ENCODE data around the gene RPN2.

The RPN2 gene

DNA sequence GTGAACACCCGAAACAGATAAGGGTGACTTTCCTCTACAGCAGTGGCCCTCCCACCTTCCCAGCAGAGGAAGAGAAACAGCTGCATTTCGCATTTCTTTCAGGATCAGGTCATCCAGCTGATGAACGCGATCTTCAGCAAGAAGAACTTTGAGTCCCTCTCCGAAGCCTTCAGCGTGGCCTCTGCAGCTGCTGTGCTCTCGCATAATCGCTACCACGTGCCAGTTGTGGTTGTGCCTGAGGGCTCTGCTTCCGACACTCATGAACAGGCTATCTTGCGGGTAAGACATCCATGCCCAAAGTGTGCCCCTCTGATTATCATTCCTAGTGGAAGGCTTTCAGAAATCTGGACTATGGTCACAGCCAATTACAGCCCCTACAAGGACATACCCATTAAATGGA is 28.0 kb downstream of the RPN2 start:
- no peak overlapping the region for H3K4me3 ChIP-seq (ENCODE audit: low read depth, low read length)
- in situ Hi-C loops (cut with HindIII; ENCODE audit: low sequenced_read_pairs): no loop called here
- TF ChIP-seq, protein P1, sequence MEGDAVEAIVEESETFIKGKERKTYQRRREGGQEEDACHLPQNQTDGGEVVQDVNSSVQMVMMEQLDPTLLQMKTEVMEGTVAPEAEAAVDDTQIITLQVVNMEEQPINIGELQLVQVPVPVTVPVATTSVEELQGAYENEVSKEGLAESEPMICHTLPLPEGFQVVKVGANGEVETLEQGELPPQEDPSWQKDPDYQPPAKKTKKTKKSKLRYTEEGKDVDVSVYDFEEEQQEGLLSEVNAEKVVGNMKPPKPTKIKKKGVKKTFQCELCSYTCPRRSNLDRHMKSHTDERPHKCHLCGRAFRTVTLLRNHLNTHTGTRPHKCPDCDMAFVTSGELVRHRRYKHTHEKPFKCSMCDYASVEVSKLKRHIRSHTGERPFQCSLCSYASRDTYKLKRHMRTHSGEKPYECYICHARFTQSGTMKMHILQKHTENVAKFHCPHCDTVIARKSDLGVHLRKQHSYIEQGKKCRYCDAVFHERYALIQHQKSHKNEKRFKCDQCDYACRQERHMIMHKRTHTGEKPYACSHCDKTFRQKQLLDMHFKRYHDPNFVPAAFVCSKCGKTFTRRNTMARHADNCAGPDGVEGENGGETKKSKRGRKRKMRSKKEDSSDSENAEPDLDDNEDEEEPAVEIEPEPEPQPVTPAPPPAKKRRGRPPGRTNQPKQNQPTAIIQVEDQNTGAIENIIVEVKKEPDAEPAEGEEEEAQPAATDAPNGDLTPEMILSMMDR (IDR thresholded peaks at IDR 0.05; ENCODE audit: low read depth, low read length): no peak
- DNase-seq (ENCODE audit: low read depth, low spot score): no peak

DNA sequence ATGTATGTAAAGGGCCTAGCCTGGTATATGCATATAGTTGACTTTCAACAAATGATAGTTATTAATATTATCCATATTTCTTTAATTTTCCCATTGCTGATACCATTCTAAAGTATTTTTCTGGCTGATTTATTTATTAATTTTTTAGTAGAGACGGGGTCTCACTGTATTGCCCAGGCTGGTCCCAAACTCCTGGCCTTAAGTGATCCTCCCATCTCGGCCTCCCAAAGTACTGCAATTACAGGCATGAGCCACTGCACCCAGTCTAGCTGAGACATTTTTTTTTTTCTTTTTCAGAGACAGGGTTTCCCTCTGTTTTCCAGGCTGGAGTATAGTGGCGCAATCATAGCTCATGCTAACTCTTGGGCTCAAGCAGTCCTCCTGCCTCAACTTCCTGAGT is 30.1 kb downstream of the RPN2 start:
- no peak for DNase-seq (ENCODE audit: low read depth, low spot score)
- H3K4me3 ChIP-seq (ENCODE audit: low read depth, low read length): no peak overlapping the region
- in situ Hi-C loops (cut with HindIII; ENCODE audit: low sequenced_read_pairs): no loop called here
- TF ChIP-seq, protein P1 (IDR thresholded peaks at IDR 0.05; ENCODE audit: low read depth, low read length): no peak

DNA sequence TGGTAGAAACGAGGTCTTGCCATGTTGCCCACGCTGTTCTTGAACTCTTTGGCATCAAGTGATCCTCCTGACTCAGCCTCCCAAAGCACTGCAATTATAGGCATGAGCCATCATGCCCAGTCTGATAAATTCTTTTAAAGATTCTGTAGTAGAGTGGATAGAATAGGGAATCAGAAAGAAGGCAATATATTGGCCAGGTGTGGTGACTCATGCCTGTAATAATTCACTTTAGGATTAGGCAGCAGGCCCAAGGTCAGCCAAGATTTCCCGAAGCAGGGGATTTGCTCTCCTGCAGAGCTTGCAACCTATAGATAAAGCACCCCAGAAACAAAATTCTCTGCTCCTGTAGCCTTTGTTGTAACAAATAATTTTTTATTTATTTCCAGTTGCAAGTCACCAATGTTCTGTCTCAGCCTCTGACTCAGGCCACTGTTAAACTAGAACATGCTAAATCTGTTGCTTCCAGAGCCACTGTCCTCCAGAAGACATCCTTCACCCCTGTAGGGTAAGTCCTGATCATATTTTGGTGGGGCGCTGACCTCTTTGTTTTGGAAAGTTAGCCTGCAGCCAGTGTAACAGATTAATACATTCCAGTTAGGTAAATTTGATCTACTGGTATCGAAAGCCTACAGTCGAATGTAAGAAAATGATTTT is 30.7 kb downstream of the RPN2 start:
- in situ Hi-C loops (cut with HindIII; ENCODE audit: low sequenced_read_pairs): no loop called here
- H3K4me3 ChIP-seq (ENCODE audit: low read depth, low read length): no peak overlapping the region
- TF ChIP-seq, protein P1 (IDR thresholded peaks at IDR 0.05; ENCODE audit: low read depth, low read length): no peak
- no peak for DNase-seq (ENCODE audit: low read depth, low spot score)

DNA sequence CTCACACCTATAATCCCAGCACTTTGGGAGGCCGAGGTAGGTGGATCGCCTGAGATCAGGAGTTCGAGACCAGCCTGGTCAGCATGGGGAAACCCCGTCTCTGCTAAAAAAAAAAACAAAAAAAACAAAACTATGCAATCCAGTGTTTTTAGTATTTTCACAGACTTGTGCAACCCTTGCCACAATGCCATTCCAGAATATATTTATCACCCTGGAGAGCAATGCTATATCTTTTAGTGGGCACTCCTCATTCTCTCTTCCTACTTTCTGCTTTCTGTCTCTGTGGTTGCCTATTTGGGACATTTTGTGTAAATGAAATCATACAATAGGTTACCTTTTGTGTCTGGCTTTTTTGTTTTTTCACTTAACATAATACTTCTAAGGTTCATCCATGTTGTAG is 39.3 kb downstream of the RPN2 start:
- in situ Hi-C loops (cut with HindIII; ENCODE audit: low sequenced_read_pairs): no loop called here
- TF ChIP-seq, protein P1 (IDR thresholded peaks at IDR 0.05; ENCODE audit: low read depth, low read length): no peak
- DNase-seq (ENCODE audit: low read depth, low spot score): no peak

DNA sequence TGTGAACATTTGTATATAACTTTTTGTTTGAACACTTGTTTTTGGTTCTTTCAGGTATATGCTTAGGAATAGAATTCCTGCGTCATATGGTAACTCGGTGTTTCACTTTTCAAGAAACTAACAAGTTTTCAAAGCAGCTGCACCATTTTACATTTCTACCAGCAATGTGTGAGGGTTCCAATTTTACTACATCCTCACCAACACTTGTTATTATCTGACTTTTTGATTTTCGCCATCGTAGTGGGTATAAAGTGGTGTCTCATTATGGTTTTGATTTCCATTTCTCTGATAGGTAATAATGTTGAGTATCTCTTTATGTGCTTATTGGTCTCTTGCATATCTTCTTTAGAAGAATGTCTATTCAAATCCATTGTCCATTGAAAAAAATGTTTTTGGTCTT is 39.8 kb downstream of the RPN2 start:
- in situ Hi-C loops (cut with HindIII; ENCODE audit: low sequenced_read_pairs): no loop called here
- TF ChIP-seq, protein P1 (IDR thresholded peaks at IDR 0.05; ENCODE audit: low read depth, low read length): no peak

More for the DNA sequence above, 39.3 kb downstream of the RPN2 start:
- no peak overlapping the region for H3K4me3 ChIP-seq (ENCODE audit: low read depth, low read length)

DNA sequence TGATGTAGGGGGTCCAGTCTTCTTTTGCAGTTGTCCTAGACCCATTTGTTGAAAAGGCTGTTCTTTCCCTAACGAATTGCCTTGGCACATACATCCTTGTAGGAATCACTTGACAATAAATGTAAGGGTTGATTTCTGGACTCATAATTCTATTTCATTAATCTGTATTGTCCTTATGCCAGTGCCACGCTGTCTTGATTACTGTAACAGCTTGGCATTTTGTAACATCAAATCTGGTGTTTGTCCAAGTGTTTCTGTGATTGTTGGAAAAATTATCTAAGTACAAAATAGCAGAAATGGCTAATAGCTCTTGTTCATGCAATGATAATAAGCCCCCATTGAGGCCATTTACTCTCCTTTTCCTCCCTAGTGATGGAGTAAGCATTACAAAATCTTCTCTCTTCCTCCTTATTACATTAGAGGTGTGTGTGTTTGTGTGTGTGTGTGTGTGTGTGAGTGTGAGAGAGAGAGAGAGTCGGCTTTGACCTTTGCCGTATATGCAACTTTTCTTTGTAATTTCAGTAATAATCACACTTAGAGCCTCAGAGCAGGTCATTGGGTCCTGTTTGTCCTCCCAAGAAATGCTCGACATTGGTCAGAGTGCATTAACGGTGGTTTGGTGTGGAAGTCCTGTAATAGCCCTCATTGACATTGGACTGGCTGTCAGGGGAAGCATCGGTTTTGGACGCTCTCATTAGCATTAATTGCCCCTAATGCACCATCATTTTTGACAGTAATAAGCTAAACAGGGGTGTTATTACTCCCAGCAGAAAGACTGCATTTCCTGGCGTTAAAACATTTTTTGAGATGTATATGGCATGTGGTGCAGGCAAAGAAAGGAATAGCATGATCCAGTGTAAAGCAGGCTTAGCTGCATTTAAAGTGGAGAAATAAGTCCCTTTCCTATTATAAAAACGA is 40.9 kb downstream of the RPN2 start:
- H3K4me3 ChIP-seq (ENCODE audit: low read depth, low read length): no peak overlapping the region
- DNase-seq (ENCODE audit: low read depth, low spot score): no peak
- in situ Hi-C loops (cut with HindIII; ENCODE audit: low sequenced_read_pairs): no loop called here
- TF ChIP-seq, protein P1 (IDR thresholded peaks at IDR 0.05; ENCODE audit: low read depth, low read length): no peak

More for the DNA sequence above, 39.8 kb downstream of the RPN2 start:
- H3K4me3 ChIP-seq (ENCODE audit: low read depth, low read length): no peak overlapping the region
- DNase-seq (ENCODE audit: low read depth, low spot score): no peak
